HG03575 (cell line): ENCODE results near the gene PROKR1.
"Not testable (repeated sequence)": the region's sequence is repeated elsewhere in the genome, so short reads cannot be mapped to it uniquely, and the experiment has no call there.

Source experiments
- ATAC-seq: cut with Tn5 transposase; IDR thresholded peaks from one replicate; pipeline ENCODE4 v1.9.1; 2021; ENCODE audit not compliant: unreplicated experiment, insufficient number of reproducible peaks, low FRiP score; ENCODE audit errors: extremely low read depth

PROKR1 gene

GRCh38 chr2:68650645-68651044 lies 7.3 kb downstream of the PROKR1 start:
- no peak for ATAC-seq

GRCh38 chr2:68653034-68653433 lies 9.7 kb downstream of the PROKR1 start:
- no peak for ATAC-seq

DNA sequence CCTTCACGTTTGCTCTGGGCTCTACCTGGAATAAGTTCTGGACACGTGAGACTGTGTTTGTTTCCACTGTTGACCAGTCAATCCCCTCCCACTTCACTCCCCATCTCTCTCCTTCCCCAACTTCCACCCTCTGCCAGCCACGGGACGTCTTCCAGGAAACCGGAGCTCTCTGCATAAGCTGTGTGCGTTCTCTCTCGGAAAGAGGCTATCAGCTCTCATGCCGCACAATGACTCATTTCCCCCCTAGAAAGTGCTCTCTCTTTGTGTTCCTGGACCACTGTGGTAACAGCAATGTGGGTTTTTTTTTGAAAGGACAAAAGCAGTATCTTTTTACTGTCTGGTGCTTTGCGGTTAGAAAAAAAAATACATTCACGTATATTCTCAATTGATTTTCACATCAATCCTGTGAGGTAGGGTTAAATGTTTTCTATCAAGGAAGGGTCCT lies 10.2 kb downstream of the PROKR1 start:
- no peak for ATAC-seq

DNA sequence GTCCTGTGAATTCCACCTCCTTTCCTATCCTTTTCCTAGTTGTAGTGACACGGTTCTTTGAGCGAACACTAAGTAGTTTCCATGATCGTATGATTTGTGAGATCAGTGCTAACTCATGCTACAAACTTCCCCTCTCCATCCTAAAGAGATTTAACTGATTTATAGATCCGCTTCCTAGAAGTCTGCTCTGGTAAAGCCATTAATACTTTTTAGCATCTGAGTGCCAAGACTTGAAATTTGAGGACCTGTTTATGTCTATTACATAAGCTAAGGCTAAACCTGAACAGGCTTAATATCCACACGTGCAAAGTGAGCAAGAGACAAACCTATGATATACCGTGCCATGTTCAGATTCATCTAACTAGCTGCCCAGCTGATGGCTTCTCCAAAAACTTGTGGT lies 14.9 kb downstream of the PROKR1 start:
- no peak for ATAC-seq

DNA sequence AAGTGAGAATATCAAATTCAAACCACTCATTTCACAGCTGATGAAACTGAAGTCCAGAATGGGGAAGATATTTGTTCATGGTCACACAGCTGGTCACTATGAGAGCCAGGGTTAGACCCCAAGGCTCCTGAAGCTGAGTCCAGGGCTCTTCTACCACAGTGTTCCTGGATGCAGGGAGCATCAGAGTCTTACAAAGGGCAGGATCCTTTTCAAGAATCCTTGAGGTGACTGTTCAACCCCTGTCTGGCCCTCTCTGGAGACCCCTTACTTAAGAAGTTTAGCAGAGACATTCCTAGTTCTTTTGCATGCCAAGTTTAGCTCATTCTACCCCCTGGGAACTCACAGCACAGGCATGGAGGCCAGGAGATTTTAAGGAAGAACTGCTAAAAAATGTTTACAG lies 15.7 kb downstream of the PROKR1 start:
- ATAC-seq = no peak

- ATAC-seq = no peak
Measured at GRCh38 chr2:68660658-68661057, 17.3 kb downstream of the PROKR1 start.

- no peak for ATAC-seq
Measured at GRCh38 chr2:68662466-68662865, 19.1 kb downstream of the PROKR1 start.

DNA sequence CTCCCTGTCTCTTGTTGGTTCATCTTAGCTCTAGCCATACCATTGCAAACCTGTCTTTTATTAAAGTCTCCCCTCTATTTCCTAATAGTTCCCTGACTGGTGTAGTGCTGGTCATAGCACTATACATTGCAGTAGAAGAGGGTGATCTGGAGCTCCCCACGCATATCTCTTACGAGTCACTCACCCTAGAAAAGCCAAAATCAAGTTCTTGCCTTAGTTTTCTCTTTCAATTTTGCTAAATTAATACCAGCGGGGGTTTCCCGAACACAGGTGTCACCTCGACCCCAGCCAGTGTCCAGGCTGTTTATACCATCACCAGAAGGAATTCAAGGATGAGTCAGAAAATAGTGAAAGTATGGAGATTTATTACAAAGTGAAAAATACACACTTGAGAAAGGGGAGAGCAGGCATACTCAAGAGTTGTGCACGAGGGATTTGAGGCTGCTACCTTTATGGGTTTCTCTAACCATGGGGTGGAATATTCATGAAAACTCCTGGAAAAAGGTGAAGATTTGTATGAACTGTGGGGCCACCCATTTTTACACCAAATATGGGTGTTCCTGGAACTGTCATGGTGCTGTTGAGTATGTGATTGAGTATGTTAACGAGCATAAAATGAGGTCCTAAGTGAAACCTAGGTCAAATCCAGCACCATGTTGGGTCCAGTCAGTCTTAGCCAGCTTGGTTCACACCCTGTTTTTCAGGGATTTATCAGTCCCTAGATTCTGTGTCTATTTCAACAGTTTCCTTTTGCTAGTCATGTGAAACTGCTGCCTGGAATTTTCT lies 20.2 kb downstream of the PROKR1 start:
- ATAC-seq = no peak

DNA sequence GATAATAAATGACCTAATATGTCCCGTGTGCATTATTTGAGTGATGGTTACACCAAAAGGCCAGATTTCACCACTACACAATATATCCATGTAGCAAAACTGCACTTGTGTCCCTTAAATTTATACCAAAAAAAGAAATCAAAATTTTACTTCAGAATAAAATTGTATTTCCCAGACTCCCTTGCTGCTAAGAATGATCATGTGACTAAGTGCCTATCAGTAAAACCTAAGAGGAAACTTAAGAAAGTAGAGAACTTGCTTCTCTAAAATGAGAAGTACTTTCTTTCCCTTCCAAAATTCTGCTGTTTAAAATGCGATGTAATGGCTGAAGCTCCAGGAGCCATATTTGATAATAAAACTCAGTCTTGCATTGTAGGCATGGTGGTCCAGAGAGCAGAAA lies 24.0 kb downstream of the PROKR1 start:
- ATAC-seq = no peak

DNA sequence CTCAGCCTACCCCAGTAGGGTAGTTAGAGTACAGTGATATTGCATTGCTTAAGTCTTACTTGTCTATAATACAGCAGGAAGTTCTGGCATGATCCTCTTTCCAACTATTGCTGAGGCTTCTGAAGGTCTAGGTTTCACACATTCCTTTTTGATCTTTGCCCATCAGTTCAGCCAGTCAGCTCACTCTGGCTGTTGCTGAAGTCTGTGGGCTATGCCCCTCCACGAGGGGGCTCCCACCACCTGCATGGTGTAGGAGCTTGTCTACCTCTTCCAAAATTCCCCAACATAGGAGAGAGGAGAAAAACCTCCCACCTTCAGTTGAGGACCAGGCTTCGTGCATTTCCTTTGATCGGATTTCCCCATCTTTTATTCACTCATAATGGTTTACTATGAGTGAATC lies 26.3 kb downstream of the PROKR1 start:
- no peak for ATAC-seq

DNA sequence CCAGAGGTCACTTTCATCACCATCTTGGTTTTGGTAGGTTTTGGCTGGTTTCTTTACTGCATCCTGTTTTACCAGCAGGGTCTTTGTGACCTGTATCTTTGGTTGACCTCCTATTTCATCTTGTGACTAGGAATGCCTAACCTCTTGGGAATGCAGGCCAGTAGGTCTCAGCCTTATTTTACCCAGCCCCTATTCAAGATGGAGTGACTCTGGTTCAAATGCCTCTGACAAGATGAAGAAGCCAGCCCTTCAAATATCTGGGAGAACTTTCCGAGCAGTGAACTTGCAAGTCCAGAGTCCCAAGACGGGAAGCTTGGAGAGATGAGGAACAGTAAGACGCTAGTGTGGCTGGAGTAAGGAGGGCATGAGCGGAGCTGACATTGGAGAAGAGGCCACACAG lies 28.6 kb downstream of the PROKR1 start:
- ATAC-seq = no peak

DNA sequence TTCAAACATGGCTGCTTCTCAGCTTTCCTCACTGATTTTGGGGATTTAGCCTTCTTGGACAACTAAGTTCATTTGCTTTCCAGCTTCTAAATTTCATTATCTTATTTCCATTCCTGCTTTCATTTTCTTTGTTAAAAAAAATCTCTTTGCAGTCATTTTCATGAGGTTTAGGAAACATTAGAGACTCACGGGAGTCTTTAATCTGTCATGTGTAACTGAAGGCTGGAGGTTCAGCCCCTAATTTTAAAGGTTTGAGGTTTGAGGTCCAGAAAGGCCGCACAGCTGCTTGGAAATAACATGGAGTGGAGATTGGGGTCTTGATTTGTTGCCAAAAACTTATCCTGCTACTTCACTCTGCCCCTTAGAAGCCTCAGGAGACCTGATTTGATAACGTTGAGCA lies 30.3 kb downstream of the PROKR1 start:
- ATAC-seq = no peak

DNA sequence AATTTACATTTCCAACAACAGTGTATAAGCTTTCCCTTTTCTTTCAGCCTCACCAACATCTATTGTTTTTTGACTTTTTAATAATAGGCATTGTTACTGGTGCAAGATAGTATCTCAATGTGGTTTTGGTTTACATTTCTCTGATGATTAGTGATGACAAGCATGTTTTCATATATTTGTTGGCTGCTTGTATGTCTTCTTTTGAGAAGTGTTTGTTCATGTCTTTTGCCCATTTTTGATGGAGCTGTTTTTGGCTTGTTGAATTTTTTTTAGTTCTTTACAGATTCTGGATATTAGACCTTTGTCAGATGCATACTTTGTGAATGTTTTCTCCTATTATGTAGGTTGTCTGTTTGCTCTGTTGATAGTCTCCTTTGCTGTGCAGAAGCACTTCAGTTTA lies 32.1 kb downstream of the PROKR1 start:
- no peak for ATAC-seq

- ATAC-seq = not testable (repeated sequence)
Measured at GRCh38 chr2:68677837-68678236, 34.5 kb downstream of the PROKR1 start.

- not testable (repeated sequence) for ATAC-seq
Measured at GRCh38 chr2:68679166-68679916, 36.0 kb downstream of the PROKR1 start.

DNA sequence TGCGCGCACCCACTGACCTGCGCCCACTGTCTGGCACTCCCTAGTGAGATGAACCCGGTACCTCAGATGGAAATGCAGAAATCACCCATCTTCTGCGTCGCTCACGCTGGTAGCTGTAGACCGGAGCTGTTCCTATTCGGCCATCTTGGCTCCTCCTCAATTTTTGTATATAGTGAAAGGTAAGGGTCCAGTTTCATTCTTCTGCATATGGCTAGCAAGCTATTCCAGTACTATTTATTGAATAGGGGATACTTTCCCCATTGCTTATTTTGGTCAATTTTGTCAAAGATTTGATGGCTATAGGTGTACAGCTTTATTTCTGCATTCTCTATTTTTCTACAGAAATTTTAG lies 36.5 kb downstream of the PROKR1 start:
- ATAC-seq = not testable (repeated sequence)

GRCh38 chr2:68684197-68684596 lies 40.8 kb downstream of the PROKR1 start:
- ATAC-seq = no peak

DNA sequence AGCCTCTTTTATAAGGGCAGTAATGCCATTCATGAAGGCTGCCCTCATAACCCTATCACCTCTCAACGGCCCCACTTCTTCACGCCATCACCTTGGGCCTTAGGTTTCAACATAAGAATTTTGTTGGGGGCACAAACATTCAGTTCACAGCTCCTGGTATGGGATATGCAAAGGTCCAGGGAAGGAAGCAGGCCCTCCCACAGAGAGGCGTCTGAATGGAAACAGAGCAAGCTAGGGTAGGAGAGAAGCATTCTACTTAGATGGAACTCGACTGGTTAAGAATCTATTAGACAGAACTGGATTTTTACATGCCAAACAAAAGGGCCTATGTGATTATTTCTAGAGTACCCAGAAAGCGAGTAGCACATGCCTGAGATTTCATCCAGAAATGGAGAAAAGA lies 42.8 kb downstream of the PROKR1 start:
- ATAC-seq = no peak

DNA sequence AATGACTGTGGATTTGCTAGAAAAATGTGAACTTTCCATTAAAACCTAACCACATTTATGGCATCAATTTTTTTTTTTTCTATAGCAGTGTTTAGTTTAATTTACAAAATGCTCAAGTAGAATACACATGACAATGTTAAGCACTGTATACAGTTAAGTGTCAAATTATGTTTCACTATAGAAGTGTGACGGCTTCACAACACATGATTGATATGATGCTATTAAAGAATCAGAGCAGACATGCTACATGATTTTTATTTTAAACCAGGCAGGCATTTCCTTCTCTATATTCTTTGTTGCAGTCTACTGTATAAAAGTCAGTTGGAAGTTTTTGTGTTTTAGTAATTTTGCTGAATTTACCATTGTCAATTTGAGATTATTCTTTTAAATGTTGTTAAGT lies 43.6 kb downstream of the PROKR1 start:
- ATAC-seq = no peak
